Lung (tissue), 12 donors: ENCODE data around the gene ASCC1. TPM values are rescaled to one million over a fixed set of nuclear protein-coding genes. Genes with fewer than 3 reads are reported as not detected.

Source experiments
- ATAC-seq: fragments of 200-7000 bp; cut with Tn5 transposase; one replicate; pipeline ENCODE4 v1.9.1; 2020; ENCODE audit warnings: moderate number of reproducible peaks; ENCODE audit not compliant: insufficient read depth, low FRiP score
- DNase-seq, 3 donors: peaks; one replicate each; pipeline ENCODE4 v3.0.0-alpha.2; 2013 to 2017
- H3K27ac ChIP-seq, 2 donors: one replicate each; pipeline ENCODE4 v1.5.1; 2013; ENCODE audit warnings: mild to moderate bottlenecking in 2 of 2, moderate library complexity in 2 of 2, control low read depth in 1 of 2, inconsistent platforms in 1 of 2, low read depth in 1 of 2, low read length in 1 of 2
- H3K27me3 ChIP-seq, 3 donors: one replicate each; pipeline ENCODE4 v1.5.1; 2013; ENCODE audit warnings: low read length in 2 of 3; ENCODE audit not compliant: control insufficient read depth in 3 of 3, insufficient read depth in 3 of 3
- H3K36me3 ChIP-seq, 4 donors: one replicate each; pipeline ENCODE4 v1.5.1; 2013; ENCODE audit warnings: low read length in 4 of 4, mild to moderate bottlenecking in 1 of 4, moderate library complexity in 1 of 4; ENCODE audit not compliant: control insufficient read depth in 4 of 4, insufficient read depth in 4 of 4
- H3K4me1 ChIP-seq, 5 donors: one replicate each; pipeline ENCODE4 v1.5.1; 2013; ENCODE audit warnings: low read length in 5 of 5, mild to moderate bottlenecking in 2 of 5, moderate library complexity in 1 of 5; ENCODE audit not compliant: control insufficient read depth in 5 of 5, insufficient read depth in 5 of 5
- H3K4me3 ChIP-seq: one replicate; pipeline ENCODE4 v1.5.1; 2013; ENCODE audit warnings: mild to moderate bottlenecking, control low read depth, moderate library complexity
- H3K9ac ChIP-seq, 2 donors: one replicate each; pipeline ENCODE4 v1.5.1; 2013; ENCODE audit warnings: low read length in 2 of 2, control low read depth in 1 of 2; ENCODE audit not compliant: insufficient read depth in 1 of 2
- H3K9me3 ChIP-seq, 4 donors: one replicate each; pipeline ENCODE4 v1.5.1; 2013; ENCODE audit warnings: low read length in 3 of 4, mild to moderate bottlenecking in 1 of 4, moderate library complexity in 1 of 4; ENCODE audit not compliant: control insufficient read depth in 4 of 4, insufficient read depth in 3 of 4
- CTCF ChIP-seq: IDR thresholded peaks from 2 replicates; pipeline ENCODE4 v1.5.1; 2012; ENCODE audit warnings: mild to moderate bottlenecking; ENCODE audit errors: control extremely low read depth, extremely low read depth
- WGBS, 2 donors: extraction: QIAGEN DNeasy Blood & Tissue Kit; methylation state at CpG; one replicate each; pipeline ENCODE4 v1.1.7; 2013; 5-methylcytosine and 5-hydroxymethylcytosine counted together
- polyA plus RNA-seq, 2 donors: library from polyadenylated mRNA; stranded (reverse); fragments of 200-250 nt; gene quantifications; one replicate each; pipeline ENCODE4 v1.2.1, GENCODE V29; 2013
- total RNA-seq, 2 donors: library from RNA; depleted of rRNA in 1 of 2; stranded (reverse); fragments of >200 nt in 1 of 2; gene quantifications; one replicate each; pipeline ENCODE4 v1.2.1, GENCODE V29; 2014 to 2021
- donor health status: control.
- donor health status: control.
- donor health status: Bipolar disorder and iron deficiency.
- donor health status: healthy.
- donor health status: DM: yes; HTN: yes; CAD: no.

ASCC1 gene
- total and polyA plus RNA-seq, 4 donors = 9.0 to 29.9 (median 24.2) TPM

GRCh38 chr10:72177454-72177853 is 38.6 kb downstream of the ASCC1 start:
- TF ChIP-seq CTCF = no peak

GRCh38 chr10:72176701-72177100 is 39.4 kb downstream of the ASCC1 start:
- WGBS, 2 donors = 73 to 92% methylated on average over 2 of the region's 2 CpGs
- peaks cover 0 to 13% (median 0%) of the 10 kb centered on the region in 5 donors for H3K4me1 ChIP-seq
- no peak overlapping the region for H3K9ac ChIP-seq
- H3K27ac ChIP-seq = peak overlapping the region in 1 of 2 donors; percentile 81
- H3K4me3 ChIP-seq = no peak overlapping the region
- no peaks in the 10 kb centered on the region for H3K27me3 ChIP-seq
- H3K36me3 ChIP-seq = peaks cover 2 to 14% (median 3%) of the 10 kb centered on the region in 4 donors
- peak; percentile 41 for ATAC-seq
- no peaks in the 10 kb centered on the region for H3K9me3 ChIP-seq
- no peak for TF ChIP-seq CTCF
- DNase-seq = no peak

More at GRCh38 chr10:72177454-72177853, 38.6 kb downstream of the ASCC1 start:
- H3K27me3 ChIP-seq = no peaks in the 10 kb centered on the region
- no peaks in the 10 kb centered on the region for H3K9me3 ChIP-seq
- ATAC-seq = no peak
- H3K36me3 ChIP-seq = peaks cover 2 to 14% (median 4%) of the 10 kb centered on the region in 4 donors
- no peak overlapping the region for H3K9ac ChIP-seq
- WGBS, 2 donors = 97 to 98% methylated on average over 2 of the region's 2 CpGs
- no peak overlapping the region for H3K4me3 ChIP-seq
- DNase-seq = no peak
- H3K27ac ChIP-seq = peak overlapping the region in 1 of 2 donors; percentile 81
- H3K4me1 ChIP-seq = peaks cover 0 to 13% (median 0%) of the 10 kb centered on the region in 5 donors

- Histone ChIP-seq H3K27ac (peak overlapping the region in 1 of 2 donors; percentile 81), H3K4me1 (peaks cover 0 to 13% (median 0%) of the 10 kb centered on the region in 5 donors), H3K36me3 (peaks cover 0 to 12% (median 3%) of the 10 kb centered on the region in 4 donors), H3K9me3 (no peaks in the 10 kb centered on the region), H3K9ac (no peak overlapping the region), H3K4me3 (no peak overlapping the region), H3K27me3 (no peaks in the 10 kb centered on the region)
- ATAC-seq = no peak
- no peak for TF ChIP-seq CTCF
- peak in 1 of 3 donors; percentile 11 for DNase-seq
- 9 to 30% methylated on average over 1 of the region's 1 CpG for WGBS, 2 donors
Measured at GRCh38 chr10:72175149-72175548, 40.9 kb downstream of the ASCC1 start.

GRCh38 chr10:72174297-72174662 is 41.8 kb downstream of the ASCC1 start:
- Histone ChIP-seq H3K27ac (peak overlapping the region in 1 of 2 donors; percentile 81), H3K9me3 (no peaks in the 10 kb centered on the region), H3K9ac (no peak overlapping the region), H3K27me3 (no peaks in the 10 kb centered on the region), H3K4me3 (no peak overlapping the region), H3K4me1 (peaks cover 0 to 13% (median 0%) of the 10 kb centered on the region in 5 donors), H3K36me3 (peaks cover 0 to 10% (median 3%) of the 10 kb centered on the region in 4 donors)
- ATAC-seq (no peak), DNase-seq (no peak)
- no peak for TF ChIP-seq CTCF
